K562 (cell line): Measurements from ENCODE around the gene ARMH3. TPM values are rescaled to one million over a fixed set of nuclear protein-coding genes. Genes with fewer than 3 reads are reported as not detected.

Experiments
- CCNT2 ChIP-seq: IDR thresholded peaks from 2 replicates; pipeline ENCODE4 v1.6.1; 2011; ENCODE audit warnings: borderline replicate concordance, low read depth, mild to moderate bottlenecking, moderate library complexity, mixed read lengths, low read length; ENCODE audit not compliant: insufficient read length; ENCODE audit errors: extremely low read depth
- ETV6 ChIP-seq, 3 experiments: fragments of 150-350 bp in 1 of 3; sonication (generic) in 1 of 3; formaldehyde crosslinking in 1 of 3; IDR thresholded peaks; 2 replicates each; pipeline versions ENCODE4 v1.6.1 to v1.8.0; 2014 to 2022; ENCODE audit warnings: borderline replicate concordance in 2 of 3, low read depth in 2 of 3, antibody characterized with exemption in 1 of 3, low read length in 1 of 3, mild to moderate bottlenecking in 1 of 3, missing genetic modification reagents in 1 of 3
- GTF2E2 ChIP-seq: fragments of 200-800 bp; sonication (Bioruptor generic); IDR thresholded peaks from 2 replicates; pipeline ENCODE4 v1.6.1; 2016; ENCODE audit warnings: missing genetic modification characterization, missing compliant biosample characterization
- HDAC1 ChIP-seq, 2 experiments: fragments of 450-650 bp; IDR thresholded peaks; 2 replicates each; pipeline ENCODE4 v1.6.1; 2016 to 2017; ENCODE audit warnings: inconsistent platforms in 1 of 2, mild to moderate bottlenecking in 1 of 2, moderate library complexity in 1 of 2
- KDM4B ChIP-seq, 2 experiments: fragments of 450-650 bp in 1 of 2; sonication (generic) in 1 of 2; IDR thresholded peaks; 2 replicates each; pipeline ENCODE4 v1.6.1; 2016 to 2017; ENCODE audit warnings: borderline replicate concordance in 2 of 2, antibody characterized with exemption in 1 of 2, low read depth in 1 of 2, mild to moderate bottlenecking in 1 of 2
- KHSRP ChIP-seq: fragments of 450-650 bp; IDR thresholded peaks from 2 replicates; pipeline ENCODE4 v1.6.1; 2017
- MYC ChIP-seq, 2 experiments: fragments of 250-450 bp in 1 of 2; sonication (Bioruptor Pico) in 1 of 2; IDR thresholded peaks; 2 replicates each; pipeline versions ENCODE4 v1.5.1 to v1.6.1; 2012 to 2021; ENCODE audit warnings: low read depth in 2 of 2, borderline replicate concordance in 1 of 2, improper control_type of control experiment in 1 of 2, low read length in 1 of 2, mild to moderate bottlenecking in 1 of 2, moderate library complexity in 1 of 2
- POLR2H ChIP-seq: IDR thresholded peaks from 2 replicates; pipeline ENCODE4 v1.6.1; 2016; ENCODE audit warnings: missing genetic modification characterization, low read depth, mild to moderate bottlenecking, control low read depth, missing compliant biosample characterization, moderate library complexity
- PTBP1 ChIP-seq: fragments of 200-400 bp; formaldehyde crosslinking; IDR thresholded peaks from 2 replicates; pipeline ENCODE4 v1.6.1; 2017; ENCODE audit warnings: low read depth, low read length
- RBM14 ChIP-seq: fragments of 200-400 bp; formaldehyde crosslinking; IDR thresholded peaks from 2 replicates; pipeline ENCODE4 v1.6.1; 2018; ENCODE audit warnings: low read depth, mild to moderate bottlenecking, low read length, moderate library complexity, borderline replicate concordance; ENCODE audit not compliant: insufficient read depth
- SMARCC2 ChIP-seq: fragments of 450-650 bp; IDR thresholded peaks from 2 replicates; pipeline ENCODE4 v1.6.1; 2017; ENCODE audit warnings: antibody characterized with exemption, moderate library complexity, mild to moderate bottlenecking, low read depth
- STAT5B ChIP-seq: fragments of 250-450 bp; sonication (Bioruptor Pico); IDR thresholded peaks from 2 replicates; pipeline ENCODE4 v1.8.0; 2021; ENCODE audit warnings: mild to moderate bottlenecking, inconsistent platforms
- ZNF408 ChIP-seq: fragments of 250-450 bp; sonication (Bioruptor Pico); IDR thresholded peaks from 2 replicates; pipeline ENCODE4 v1.4.0; 2020; ENCODE audit warnings: low read depth, mild to moderate bottlenecking, moderate library complexity
- ZNF431 ChIP-seq: sonication (generic); formaldehyde crosslinking; IDR thresholded peaks from 2 replicates; pipeline ENCODE4 v1.8.0; 2022; ENCODE audit warnings: mild to moderate bottlenecking, missing genetic modification reagents
- ZNF79 ChIP-seq: fragments of 250-450 bp; sonication (Bioruptor Pico); IDR thresholded peaks from 2 replicates; pipeline ENCODE4 v1.4.0; 2020; ENCODE audit warnings: low read depth, mild to moderate bottlenecking, moderate library complexity
- polyA plus RNA-seq, 8 experiments: library from polyadenylated mRNA; depleted of rRNA in 4 of 8; stranded (reverse) in 5 of 8; unstranded in 3 of 8; fragments of >200 nt; fragmentation: Nextera tagmentation in 2 of 8; fragmentation: Illumina TruSeq in 1 of 8; extraction: Ambion mirVana in 2 of 8; extraction: Trizol in 1 of 8; gene quantifications; 2 replicates each; pipeline versions ENCODE4 v1.2.1 to v1.2.3, GENCODE V29; 2011 to 2014; ENCODE audit warnings: inconsistent platforms in 1 of 8, missing spikeins in 1 of 8
- total RNA-seq, 7 experiments: library from RNA; depleted of rRNA in 6 of 7; stranded (reverse); fragments of >200 nt in 6 of 7; fragmentation: Illumina TruSeq in 2 of 7; extraction: Trizol in 2 of 7; gene quantifications; 2 replicates each; pipeline versions ENCODE4 v1.2.1 to v1.2.3, GENCODE V29; 2011 to 2021; ENCODE audit warnings: low replicate concordance in 1 of 7
- TF ChIP-seq, protein P1 (sequence below): fragments of 250-450 bp; sonication (Bioruptor Pico); IDR thresholded peaks from 2 replicates; pipeline ENCODE4 v1.5.1; 2021; ENCODE audit warnings: mild to moderate bottlenecking
- TF ChIP-seq, protein P2 (sequence below): sonication (generic); formaldehyde crosslinking; IDR thresholded peaks from 2 replicates; pipeline ENCODE4 v1.9.0; 2022; ENCODE audit warnings: mild to moderate bottlenecking, missing genetic modification reagents
- TF ChIP-seq, protein P3 (sequence below): fragments of 450-650 bp; IDR thresholded peaks from 2 replicates; pipeline ENCODE4 v1.7.1; 2018; ENCODE audit warnings: mild to moderate bottlenecking, low read depth; ENCODE audit not compliant: partially characterized antibody
- TF ChIP-seq, protein P4 (sequence below): fragments of 450-650 bp; conservative IDR thresholded peaks from 2 replicates; pipeline ENCODE4 v1.6.1; 2016; ENCODE audit warnings: missing genetic modification characterization, low read depth, mild to moderate bottlenecking, control low read depth, missing compliant biosample characterization

ARMH3 gene
- total and polyA plus RNA-seq, 9 of the 15 experiments (the other 6 are each of a cell fraction or from before 2014, with no cell fraction given), result 0.29 to 0.73 TPM; not detected in 7

DNA sequence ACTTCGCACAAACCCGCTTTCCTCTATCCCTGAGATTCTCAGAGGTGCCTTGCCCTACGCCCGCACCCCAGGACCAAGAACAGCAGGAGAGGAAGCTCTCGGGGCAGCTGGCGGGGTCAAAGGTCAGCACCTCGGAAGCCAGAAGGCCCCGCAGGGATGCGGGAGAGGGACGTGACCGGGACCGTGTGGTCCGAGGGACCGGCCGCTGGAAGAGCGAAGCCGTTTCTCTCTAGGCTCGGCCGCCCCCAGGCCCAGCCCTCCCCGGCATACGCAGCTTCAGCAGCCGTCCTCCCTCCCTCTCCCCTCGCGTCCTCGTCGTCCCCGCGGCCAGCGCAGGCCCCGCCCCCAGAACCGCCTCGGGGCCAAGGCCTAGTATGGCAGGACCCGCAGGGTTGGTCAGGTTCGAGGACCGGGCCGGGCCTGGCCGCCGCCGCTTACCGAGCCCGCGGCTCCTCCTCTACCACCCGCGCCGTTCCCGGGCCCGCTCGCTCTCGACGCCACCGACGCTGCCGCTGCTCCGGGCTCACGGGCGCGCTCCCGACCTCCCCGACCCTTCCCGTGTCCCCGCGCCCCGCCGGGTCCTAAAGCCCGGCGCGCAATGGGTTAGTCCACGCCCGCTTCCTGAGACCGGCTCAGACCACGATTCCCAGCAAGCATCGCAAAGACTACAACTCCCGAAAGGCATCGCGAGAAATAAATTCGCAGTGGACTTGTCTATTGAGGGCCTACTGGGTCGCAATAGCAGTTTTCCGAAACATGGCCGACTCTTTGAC, at the start of gene ARMH3 (continued):
- TF ChIP-seq, protein P1, sequence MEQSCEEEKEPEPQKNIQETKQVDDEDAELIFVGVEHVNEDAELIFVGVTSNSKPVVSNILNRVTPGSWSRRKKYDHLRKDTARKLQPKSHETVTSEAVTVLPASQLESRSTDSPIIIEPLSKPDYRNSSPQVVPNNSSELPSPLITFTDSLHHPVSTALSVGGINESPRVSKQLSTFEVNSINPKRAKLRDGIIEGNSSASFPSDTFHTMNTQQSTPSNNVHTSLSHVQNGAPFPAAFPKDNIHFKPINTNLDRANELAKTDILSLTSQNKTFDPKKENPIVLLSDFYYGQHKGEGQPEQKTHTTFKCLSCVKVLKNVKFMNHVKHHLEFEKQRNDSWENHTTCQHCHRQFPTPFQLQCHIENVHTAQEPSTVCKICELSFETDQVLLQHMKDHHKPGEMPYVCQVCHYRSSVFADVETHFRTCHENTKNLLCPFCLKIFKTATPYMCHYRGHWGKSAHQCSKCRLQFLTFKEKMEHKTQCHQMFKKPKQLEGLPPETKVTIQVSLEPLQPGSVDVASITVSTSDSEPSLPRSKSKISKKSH (CRISPR knock-in tag), result no peak
- TF ChIP-seq ZNF408 (CRISPR knock-in tag) (no peak), POLR2H (tag) (0 out of 2 replicates have a peak, but pooled peaks have one; percentile 63), SMARCC2 (no peak), KDM4B (IDR thresholded peaks at IDR 0.05; ENCODE audit: borderline replicate concordance in 2 of 2, low read depth in 1 of 2) (no peak; a peak in 1 of 4 replicates), STAT5B (CRISPR knock-in tag) (no peak), PTBP1 (no peak), ETV6 (IDR thresholded peaks at IDR 0.05; ENCODE audit: borderline replicate concordance in 1 of 2, low read depth in 2 of 2, low read length in 1 of 2) (no peak), ETV6 (CRISPR knock-in tag; IDR thresholded peaks at IDR 0.05; ENCODE audit: borderline replicate concordance) (no peak; the same call in 1 of the 2 replicates), ZNF431 (CRISPR knock-in tag) (no peak), ZNF79 (CRISPR knock-in tag) (no peak), GTF2E2 (tag) (peak; percentile 32; the same call in 1 of the 2 replicates), RBM14 (no peak), HDAC1 (IDR thresholded peaks at IDR 0.05) (0 out of 4 replicates have a peak, but pooled peaks of 1 of the 2 experiments have one; percentile 4), CCNT2 (peak; percentile 74), KHSRP (no peak), MYC (IDR thresholded peaks at IDR 0.05; ENCODE audit: low read depth, low read length) (peak; percentile 78), MYC (CRISPR knock-in tag; IDR thresholded peaks at IDR 0.05; ENCODE audit: borderline replicate concordance, low read depth) (no peak)
- TF ChIP-seq, protein P2, sequence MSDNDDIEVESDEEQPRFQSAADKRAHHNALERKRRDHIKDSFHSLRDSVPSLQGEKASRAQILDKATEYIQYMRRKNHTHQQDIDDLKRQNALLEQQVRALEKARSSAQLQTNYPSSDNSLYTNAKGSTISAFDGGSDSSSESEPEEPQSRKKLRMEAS, result peak; percentile 46; the same call in 1 of the 2 replicates
- TF ChIP-seq, protein P3, sequence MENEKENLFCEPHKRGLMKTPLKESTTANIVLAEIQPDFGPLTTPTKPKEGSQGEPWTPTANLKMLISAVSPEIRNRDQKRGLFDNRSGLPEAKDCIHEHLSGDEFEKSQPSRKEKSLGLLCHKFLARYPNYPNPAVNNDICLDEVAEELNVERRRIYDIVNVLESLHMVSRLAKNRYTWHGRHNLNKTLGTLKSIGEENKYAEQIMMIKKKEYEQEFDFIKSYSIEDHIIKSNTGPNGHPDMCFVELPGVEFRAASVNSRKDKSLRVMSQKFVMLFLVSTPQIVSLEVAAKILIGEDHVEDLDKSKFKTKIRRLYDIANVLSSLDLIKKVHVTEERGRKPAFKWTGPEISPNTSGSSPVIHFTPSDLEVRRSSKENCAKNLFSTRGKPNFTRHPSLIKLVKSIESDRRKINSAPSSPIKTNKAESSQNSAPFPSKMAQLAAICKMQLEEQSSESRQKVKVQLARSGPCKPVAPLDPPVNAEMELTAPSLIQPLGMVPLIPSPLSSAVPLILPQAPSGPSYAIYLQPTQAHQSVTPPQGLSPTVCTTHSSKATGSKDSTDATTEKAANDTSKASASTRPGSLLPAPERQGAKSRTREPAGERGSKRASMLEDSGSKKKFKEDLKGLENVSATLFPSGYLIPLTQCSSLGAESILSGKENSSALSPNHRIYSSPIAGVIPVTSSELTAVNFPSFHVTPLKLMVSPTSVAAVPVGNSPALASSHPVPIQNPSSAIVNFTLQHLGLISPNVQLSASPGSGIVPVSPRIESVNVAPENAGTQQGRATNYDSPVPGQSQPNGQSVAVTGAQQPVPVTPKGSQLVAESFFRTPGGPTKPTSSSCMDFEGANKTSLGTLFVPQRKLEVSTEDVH, result peak; percentile 45
- TF ChIP-seq, protein P4, sequence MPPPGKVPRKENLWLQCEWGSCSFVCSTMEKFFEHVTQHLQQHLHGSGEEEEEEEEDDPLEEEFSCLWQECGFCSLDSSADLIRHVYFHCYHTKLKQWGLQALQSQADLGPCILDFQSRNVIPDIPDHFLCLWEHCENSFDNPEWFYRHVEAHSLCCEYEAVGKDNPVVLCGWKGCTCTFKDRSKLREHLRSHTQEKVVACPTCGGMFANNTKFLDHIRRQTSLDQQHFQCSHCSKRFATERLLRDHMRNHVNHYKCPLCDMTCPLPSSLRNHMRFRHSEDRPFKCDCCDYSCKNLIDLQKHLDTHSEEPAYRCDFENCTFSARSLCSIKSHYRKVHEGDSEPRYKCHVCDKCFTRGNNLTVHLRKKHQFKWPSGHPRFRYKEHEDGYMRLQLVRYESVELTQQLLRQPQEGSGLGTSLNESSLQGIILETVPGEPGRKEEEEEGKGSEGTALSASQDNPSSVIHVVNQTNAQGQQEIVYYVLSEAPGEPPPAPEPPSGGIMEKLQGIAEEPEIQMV, result no peak
